ENCODE data around the gene DLG2.
"Not testable (repeated sequence)": the region's sequence is repeated elsewhere in the genome, so short reads cannot be mapped to it uniquely, and the experiment has no call there.

Gene DLG2

DNA sequence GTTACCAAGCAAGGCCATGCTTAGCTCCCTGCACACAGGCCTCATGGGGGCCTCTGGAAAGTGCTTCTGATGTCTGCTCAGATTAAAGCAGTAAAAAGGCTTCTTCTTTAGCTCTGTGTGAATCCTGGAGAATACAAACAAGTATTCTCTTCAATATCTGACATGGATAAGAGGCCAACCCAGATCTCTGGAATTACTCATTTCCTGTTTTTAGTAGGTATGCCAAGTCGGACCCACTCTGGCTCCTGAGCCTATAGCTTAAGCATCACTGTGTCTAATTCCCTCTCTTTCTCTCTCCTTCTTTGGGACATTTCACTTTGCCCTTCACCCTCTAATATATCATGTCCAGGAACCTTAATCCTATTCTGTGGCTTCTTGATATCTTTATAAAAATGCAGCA, 1811.4 kb downstream of the DLG2 start:
- no peak for DNase-seq

DNA sequence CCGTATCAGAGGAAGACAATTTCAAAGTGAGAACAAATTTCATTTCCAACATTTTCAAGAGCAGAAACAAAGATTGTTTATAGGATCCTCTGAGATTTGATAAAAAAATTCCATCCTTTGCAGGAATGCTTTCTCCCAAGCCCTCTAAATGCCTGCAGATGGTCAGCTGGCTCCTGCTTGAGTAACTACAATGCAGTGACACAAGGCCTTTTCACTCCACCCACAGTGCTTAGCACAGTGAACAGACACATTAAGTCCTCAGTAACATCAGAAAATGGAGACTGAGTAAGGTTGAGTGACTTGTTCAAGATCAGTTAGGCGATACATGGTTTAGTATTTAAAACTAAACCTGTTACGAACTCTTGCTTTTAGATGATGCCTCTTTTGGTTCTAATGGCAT, 1813.8 kb downstream of the DLG2 start:
- no peak for DNase-seq

DNA sequence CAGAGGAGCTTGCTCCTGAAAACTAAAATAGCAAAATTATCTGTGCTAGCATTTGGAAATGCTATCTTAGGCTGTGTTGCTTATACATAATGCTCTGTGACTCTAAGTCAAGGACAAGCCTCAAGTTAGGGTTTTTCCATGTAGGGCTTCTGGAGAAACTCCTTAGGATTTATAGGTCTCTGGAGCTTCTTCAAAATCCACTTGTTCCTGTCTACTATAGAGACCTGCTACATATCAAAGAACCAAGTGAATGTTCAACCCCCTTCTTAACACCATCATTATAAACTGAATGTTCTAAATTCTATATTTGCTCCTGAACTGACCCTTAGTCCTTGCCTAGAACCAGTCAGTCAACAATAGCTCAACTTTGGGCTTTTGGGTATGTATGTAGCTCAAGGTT, 1817.9 kb downstream of the DLG2 start:
- no peak for DNase-seq

DNA sequence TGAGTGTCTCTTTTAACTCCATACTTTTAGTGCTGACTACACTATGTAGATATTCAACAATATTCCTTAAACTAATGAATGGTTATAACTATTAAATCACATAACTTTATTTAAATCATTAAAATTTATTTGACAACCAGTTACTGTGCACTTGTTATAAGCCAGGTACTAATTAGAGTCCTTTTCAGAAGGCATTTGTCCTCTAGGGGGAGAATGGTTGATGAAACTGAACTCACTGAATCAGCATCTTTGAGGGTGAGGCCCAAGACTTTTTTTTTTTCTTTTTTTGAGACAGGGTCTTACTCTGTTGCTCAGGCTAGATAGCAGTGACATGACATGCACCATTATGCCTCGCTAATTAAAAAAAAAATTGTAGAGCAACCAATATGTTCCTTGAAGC, 1825.3 kb downstream of the DLG2 start:
- DNase-seq = no peak

DNA sequence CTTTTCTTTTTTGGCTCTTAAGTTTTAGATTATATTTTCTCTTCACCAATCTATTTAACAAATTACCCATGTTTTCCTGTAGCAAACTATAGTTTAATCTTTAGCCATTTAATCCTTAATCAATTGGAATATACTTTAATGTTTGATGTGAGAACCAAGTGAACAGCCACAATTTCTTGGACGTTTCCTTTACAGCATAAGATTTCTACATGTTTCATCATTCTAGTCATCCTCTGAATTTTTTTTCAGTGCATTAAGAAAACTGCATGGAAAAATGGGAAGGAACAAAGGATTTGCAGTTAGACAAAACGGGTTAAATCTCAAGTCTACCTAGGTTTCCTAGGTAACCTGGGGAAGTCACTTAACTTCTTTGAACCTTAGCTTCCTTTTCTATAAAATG, 1833.8 kb downstream of the DLG2 start:
- no peak for DNase-seq

DNA sequence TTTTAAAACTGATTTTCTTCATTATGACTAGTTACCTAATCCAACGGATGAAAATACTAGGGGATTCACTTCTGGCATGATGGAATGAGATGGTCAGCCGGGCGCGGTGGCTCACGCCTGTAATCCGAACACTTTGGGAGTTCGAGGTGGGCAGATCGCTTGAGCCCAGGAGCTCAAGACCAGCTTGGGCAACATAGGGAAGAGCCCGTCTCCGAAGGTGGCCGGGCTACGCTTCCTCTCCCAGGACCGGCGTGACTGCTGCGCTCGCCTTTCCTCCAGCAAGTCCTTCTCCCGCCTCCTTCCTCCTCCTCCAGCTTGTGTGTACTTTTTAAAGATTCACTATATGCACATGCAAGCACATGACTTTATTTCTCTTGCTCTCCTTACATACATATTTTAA, 1835.6 kb downstream of the DLG2 start:
- no peak for DNase-seq

DNA sequence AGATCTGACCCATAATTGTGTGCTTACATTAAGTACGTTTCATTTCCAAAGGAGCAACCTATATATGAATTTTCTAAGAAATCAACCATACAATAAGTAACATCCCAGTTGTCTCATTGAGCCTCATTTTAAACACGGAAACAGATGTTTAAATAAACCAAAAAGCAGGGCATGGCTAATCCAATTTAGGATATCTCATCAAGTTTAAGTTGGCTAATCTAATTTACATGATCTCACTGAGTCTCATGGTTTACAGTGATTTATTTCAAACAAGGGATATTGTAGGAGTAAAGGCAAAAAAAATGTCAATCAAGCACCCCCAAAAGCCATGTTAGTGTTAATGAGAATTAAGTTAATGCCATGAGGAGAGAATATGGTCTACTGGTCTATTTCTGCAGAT, 1841.2 kb downstream of the DLG2 start:
- peak; percentile 31 to 84 for DNase-seq

DNA sequence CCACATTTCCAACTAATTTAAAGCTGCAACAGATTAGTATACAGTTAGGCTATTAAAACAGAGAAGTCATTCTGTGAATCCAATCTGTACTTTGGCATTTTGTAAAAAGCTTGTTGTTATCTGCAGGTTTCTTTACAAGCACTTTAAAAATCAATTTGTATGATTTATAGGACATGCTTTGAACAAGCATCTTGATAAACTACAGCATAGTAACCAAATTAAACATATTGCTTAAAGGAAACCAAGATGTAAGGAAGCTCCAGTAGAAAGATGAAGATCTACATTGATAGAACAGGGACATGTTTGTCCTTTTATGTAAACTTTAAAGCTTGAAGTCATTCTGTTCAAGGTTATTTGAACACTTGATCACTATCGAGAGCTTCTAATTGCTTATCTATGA, 1842.7 kb downstream of the DLG2 start:
- no peak for DNase-seq

DNA sequence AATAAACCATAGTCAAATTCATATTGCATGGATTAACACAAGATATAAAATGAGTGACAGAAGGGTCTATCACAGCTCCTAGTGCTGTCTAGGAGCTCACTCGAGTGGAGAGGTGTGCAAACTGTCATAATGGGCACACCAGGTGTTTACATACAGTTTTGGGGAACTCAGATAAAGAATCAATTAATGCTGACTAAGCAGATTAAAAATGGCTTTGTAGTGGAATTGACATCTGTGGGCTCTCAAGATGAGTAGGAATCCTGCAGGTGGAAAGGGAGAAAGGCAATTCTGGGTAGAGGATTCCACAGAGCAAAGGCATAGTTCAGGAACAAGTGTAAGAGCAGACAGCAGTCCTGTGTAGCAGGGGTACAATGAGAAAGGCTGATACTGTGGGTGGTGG, 1844.8 kb downstream of the DLG2 start:
- DNase-seq = peak; percentile 76 to 92

DNA sequence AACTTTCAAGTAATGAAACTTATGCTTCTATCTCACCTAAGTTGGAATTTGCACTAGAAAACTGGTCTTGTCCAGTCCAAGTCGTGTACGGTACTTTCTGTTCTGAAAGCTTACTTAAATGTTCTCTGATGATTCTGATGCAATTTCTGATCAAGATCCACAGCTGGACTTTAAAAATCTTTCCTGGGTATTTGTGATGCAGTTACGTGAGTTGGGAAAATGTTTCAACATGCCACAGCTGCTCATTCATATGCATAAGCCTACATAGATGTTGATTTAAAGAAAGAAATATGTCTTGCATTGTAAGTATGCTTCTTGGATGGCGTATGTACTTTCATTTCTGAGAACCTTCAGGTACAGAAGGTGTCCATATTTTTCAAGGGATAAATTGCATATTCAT, 1847.3 kb downstream of the DLG2 start:
- no peak for DNase-seq

DNA sequence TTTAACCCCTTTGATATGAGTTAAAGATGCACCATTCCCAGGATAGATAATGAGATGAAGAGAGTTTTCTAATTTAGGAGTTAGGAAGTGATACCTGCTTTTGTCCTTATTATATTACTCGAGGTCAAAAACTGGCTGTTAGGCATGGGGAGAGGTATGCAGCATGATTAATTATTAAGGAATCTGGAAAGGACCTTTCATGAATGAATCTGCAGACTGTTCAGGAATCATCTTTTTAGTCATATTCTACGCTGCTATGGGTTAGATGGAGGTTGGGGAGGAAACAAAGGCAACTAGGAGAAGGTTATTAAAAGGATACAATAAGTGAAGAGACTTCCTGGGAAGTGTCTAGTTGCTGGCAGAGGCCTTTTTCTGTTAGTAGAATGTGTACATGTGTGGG, 1848.5 kb downstream of the DLG2 start:
- DNase-seq = no peak

DNA sequence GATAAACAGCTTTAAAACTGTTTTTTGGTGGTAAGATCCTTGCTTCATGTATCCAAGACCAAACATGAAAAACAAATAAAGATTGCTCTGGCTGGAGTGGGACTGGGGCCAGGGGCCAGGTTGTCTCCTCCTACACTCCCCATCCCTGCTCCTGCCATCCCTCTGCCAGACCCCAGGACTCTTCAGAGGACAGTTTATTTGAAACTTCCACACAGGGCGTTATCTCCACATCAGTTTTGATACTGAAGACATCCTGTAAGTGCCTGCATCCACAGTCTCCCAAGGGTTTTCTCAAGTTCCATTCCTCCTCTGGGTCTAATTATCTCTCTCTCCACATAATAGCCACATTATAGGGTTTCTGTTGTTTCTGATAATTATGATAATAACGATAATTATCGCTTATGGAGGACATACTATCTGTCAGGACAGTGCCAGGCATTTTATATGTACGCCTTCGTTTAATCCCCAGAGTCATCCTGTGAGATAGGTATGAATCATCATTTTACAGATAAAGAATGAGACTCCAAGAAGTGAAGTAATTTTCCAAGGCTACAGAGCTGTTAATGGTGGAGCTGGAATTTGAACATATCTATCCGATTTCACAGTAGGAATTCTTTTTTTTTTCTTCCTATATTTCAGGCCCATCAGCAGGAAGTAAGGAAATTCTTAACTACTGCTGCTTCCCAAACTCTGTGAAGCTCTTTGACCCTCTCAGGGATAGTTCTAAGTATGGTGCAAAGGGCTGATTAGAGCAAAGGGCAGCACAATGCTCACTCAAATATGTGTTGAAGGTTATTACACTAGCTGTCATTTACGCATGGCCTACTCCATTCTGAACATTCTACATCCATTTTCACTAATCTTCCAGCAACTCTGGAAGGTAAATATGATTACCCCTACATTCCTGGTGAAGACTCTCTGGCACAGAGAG, 1852.9 kb downstream of the DLG2 start:
- DNase-seq = no peak

DNA sequence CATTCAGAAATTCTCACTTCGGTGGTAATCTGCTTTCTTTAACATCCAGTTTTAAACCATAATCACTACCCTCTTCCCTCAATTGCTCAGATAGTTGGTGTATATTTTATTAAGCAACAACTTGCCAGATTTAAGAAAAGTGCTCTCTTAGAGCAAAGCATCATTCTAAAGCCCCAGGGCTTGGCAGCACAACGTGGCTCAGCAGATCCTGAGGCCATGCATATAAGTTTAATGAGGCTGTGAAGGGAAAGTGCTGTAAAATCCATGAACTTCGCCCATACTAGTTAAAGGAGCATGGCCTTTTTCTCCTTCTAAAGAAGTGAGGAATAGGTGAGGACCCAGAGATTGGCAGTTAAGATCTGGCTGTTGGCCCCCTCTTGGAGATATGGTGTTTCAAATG, 1858.7 kb downstream of the DLG2 start:
- DNase-seq = no peak

DNA sequence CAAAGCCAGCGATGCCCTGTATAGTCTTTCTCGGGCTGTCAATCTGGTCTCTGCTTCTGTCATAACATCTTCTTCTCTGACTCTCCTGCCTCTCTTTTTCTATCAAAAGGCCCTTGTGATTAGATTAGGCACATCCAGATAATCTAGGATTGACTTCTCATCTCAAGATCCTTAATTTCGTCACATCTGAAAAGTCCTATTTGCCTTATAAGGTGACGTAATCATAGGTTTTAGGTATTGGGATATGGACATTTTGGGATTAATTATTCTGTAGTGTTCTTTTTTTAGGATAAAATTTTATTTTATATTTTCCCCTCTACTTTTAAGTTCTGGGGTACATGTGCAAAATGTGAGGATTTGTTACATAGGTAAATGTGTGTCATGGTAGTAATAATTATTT, 1860.2 kb downstream of the DLG2 start:
- DNase-seq = no peak

DNA sequence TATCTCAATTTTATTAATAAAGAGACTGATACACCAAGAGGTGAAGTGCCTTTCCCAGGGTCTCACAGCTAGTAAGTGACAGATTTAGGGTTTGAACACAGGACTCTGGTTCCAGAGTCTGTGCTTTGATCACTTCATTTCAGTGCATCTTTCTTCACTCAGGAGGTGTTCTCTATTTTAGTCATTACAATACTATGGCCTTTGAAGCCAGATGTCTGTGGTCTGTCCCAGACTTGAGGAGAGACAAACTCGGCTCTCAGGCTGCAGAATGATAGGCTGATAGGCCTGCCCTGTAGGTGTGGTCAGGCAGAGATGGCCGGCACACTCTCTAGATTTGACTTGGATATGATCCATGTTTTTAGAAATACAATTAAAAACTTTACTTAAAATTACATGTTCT, 1862.5 kb downstream of the DLG2 start:
- DNase-seq = no peak

DNA sequence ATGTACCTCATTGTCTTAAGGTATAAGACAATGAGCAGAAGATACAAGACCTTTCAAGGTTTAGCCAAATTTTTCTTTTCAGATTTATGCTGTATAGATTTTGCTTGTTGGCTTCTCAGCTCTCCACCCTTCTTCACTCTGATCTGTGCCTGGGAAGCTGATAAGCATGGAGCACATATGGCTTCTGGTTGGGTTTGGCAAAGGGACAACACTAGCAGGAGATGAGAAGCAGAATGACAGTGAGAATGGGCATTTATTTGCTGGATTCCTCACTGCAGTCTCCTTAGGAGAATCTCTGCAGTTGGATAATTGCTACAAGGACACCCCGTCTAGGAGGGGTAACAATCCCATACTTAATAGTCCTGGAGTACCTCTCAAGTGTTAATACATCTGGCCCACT, 1866.2 kb downstream of the DLG2 start:
- peak; percentile 82 to 91 for DNase-seq

DNA sequence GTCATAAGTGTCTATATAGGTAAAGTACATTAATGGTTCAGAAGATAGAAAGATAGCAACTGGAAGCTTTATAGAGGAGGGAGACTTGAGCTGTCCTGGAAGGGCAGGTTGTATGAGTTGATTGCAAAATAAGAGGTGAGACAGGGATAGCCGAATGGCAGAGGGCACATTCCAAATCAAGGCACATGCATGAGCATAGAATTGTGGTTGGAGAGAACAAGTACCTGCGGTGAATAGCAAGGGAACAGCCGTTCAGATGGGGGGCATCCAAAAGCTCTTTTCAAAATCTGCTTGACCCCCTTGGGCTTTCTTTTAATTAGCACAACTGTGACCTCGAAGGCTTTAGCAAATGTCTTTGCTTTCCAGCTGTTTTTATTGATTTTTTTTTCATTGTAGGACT, 1868.0 kb downstream of the DLG2 start:
- no peak for DNase-seq

DNA sequence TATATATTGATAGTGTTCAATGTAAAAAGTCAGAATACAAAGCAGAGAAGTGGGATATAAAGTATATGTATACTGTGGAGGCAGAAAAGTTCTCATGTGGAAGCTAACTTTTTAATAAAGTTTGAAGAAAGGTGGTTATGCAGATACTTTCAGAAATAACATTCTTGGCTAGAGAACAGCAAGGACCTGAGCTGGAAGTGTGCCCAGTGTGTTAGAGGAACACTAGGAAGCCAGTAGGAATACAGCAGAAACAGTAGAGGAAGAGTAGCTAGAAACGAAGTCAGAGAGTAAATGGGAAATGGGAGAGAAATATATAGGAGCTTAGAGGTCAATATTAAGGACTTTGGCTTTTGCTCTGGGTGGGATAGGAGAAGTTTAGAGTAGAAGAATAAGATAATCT, 1876.1 kb downstream of the DLG2 start:
- no peak for DNase-seq

DNA sequence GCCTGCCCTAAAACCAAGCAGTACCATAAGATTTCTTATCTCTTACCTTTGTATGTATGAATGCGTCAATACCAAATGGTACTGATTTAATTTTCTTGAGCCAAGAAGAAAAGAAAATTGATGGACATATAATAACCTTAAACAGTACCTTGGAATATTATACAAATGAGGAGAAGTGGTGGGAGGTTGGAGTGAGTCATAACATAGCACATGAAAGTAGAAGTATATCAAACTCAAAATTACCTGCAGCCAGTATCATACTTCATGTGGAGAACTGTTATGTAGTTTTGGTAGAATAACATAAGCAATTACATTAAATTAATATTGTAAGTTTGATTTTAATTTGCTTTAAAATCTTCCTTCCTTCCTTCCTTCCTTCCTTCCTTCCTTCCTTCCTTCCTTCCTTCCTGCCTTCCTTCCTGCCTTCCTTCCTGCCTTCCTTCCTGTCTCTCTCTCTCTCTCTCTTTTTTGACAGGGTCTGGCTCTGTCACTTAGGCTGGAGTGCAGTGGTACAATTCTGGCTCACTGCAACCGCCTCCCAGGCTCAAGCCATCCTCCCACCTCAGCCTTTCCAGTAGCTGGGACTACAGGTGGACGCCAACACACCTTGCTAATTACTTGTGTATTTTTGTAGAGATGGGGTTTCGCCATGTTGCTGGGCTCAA, 1880.1 kb downstream of the DLG2 start:
- DNase-seq = no peak

DNA sequence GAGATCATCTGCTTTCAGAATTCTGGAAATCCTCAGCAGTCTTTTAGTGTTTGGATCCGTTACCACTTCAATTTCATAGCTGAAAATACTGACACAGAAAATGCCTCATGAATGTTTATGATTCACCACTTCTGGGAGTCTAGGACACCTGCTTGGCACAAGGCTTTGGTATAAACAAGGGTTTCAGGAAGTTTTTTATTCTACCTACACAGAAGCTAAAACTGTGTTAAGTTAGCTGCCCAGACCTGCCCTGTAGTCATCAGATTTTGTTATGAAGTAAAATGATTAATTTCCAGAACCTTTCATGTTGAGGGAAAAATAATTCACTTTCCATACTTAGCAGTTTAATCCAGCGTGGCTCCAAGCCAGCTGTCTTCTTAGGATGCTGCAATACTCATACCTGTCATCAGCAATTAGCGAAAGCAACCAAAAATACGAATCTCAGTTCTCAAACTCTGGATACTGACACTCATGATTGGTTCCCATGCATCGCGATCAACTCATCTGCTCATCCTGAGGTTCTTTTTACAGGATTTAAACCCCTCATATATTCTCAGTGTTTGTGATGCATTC, 1882.4 kb downstream of the DLG2 start:
- peak in 1 of 2 experiments; percentile 24 for DNase-seq

DNA sequence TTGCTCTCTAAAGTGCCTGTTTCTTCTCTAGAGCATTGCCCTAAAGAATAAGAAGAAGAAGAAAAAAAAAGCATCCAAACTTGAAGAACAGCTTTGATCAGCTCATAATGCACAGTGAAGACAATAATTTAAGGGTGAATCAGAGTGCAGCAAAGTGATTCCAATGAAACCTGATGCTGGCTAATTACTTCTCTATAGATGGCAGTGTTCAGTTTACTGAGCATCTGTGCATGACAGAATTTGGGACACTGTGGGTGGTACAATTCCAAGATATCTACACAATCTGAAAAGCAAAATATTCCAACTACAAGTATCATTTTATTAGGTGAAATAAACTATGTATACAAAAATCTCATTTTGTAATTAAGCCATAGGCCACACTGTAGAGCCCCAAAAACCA, 1890.5 kb downstream of the DLG2 start:
- peak; percentile 10 to 65 for DNase-seq

DNA sequence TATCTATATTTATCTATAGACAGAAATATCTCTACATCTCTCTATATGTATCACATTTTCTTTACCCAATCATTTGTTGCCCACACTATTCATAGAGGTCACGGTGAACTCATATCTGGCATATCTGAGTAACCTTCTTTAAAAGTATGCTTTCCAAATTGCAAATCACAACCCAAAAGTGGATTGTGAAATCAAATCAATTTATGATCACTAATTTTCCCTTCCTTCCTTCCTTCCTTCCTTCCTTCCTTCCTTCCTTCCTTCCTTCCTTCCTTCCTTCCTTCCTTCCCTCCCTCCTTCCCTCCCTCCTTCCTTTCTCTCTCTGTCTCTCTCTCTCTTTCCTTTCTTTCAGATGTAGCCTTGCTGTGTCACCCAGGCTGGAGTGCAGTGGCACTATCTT, 1893.0 kb downstream of the DLG2 start:
- DNase-seq = no peak

DNA sequence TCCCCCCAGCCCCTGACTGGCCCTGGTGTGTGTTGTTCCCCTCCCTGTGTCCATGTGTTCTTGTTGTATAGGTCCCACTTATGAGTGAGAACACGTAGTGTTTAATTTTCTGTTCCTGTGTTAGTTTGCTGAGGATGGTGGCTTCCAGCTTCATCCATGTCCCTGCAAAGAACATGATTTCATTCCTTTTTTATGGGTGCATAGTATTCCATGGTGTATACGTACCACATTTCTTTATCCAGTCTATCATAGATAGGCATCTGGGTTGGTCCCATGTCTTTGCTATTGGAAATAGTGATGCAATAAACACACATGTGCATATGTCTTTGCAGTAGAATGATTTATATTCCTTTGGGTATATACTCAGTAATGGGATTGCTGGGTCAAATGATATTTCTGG, 1895.9 kb downstream of the DLG2 start:
- not testable (repeated sequence) for DNase-seq

DNA sequence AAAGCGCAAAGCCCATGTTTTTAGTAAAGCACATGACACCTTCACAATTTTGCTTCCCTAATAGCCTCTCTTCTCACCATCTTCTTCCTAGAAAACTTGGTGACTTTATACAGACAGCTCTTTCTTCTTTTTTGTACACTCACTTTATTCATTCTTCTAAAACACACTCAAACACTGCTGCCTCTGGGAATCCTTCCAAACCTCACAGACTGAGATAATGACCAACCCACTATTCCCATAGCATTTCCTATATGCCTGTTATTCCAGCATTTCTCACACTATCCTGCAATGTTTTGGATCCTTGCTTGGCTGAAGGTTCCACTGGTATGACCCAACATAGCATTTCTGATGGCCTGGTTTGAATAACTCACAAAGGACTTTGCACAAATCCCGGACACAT, 1898.9 kb downstream of the DLG2 start:
- no peak for DNase-seq

All from NCI-H524 (cell line).